Neural cell (in vitro differentiated cells): ENCODE measurements around the gene LRRC42.

ENCODE experiments used
- CTCF ChIP-seq: fragments of 450-650 bp; IDR thresholded peaks from 2 replicates; pipeline ENCODE4 v1.5.1; 2014; ENCODE audit warnings: antibody characterized with exemption, mild to moderate bottlenecking, moderate library complexity; ENCODE audit not compliant: poor library complexity, severe bottlenecking
- EP300 ChIP-seq: fragments of 450-650 bp; conservative IDR thresholded peaks from 2 replicates; pipeline ENCODE4 v1.6.1; 2014; ENCODE audit warnings: antibody characterized with exemption, mild to moderate bottlenecking, moderate library complexity; ENCODE audit not compliant: poor library complexity, severe bottlenecking
- MXI1 ChIP-seq: fragments of 450-650 bp; conservative IDR thresholded peaks from 2 replicates; pipeline ENCODE4 v1.6.1; 2014; ENCODE audit warnings: antibody characterized with exemption, mild to moderate bottlenecking; ENCODE audit not compliant: poor library complexity, severe bottlenecking
- POLR2AphosphoS5 ChIP-seq: IDR thresholded peaks from 2 replicates; pipeline ENCODE4 v1.6.1; 2012
- REST ChIP-seq: IDR thresholded peaks from 2 replicates; pipeline ENCODE4 v1.6.1; 2012; ENCODE audit warnings: borderline replicate concordance
- TAF1 ChIP-seq: IDR thresholded peaks from 2 replicates; pipeline ENCODE4 v1.6.1; 2012; ENCODE audit warnings: low read depth

- TF ChIP-seq CTCF (no peak), REST (no peak), TAF1 (no peak), MXI1 (no peak), EP300 (no peak), POLR2AphosphoS5 (no peak)
These were observed 56.5 kb downstream of the LRRC42 start for GRCh38 chr1:54002544-54003248.
